ENCODE results near the gene HOXD11. TPM values are rescaled to one million over a fixed set of nuclear protein-coding genes. Genes with fewer than 3 reads are reported as not detected.

The HOXD11 gene
- total RNA-seq, 1 experiment from 2014 or later, result not detected

GRCh38 chr2:176085861-176086771 lies 21.0 kb upstream of the HOXD11 start:
- no peak overlapping the region for H3K4me3 Mint-ChIP-seq (ENCODE audit: low read depth, unreplicated experiment)
- peaks cover 41% of the 10 kb centered on the region for H3K27me3 Mint-ChIP-seq (ENCODE audit: unreplicated experiment)
- DNase-seq, result peak; percentile 34
- peaks cover 2% of the 10 kb centered on the region for H3K9me3 Mint-ChIP-seq (ENCODE audit: low read depth, unreplicated experiment)
- TF ChIP-seq CTCF (IDR thresholded peaks at IDR 0.05; ENCODE audit: unreplicated experiment), result peak; percentile 52
- intact Hi-C loops (cut with micrococcal nuclease; ENCODE audit: unreplicated experiment), result loop anchor here (2.0 kb wide), 2 partner anchors 395 to 719 kb away; no protein-coding TSS in a partner anchor
- H3K27ac Mint-ChIP-seq (ENCODE audit: unreplicated experiment), result no peak overlapping the region
- H3K36me3 Mint-ChIP-seq (ENCODE audit: insufficient read depth, unreplicated experiment), result no peaks in the 10 kb centered on the region
- BruUV-seq (replicated peaks), result no TSS peak
- CTCF ChIA-PET, result interaction anchor here (1.7 kb wide), 1 partner anchor 396 kb away, joined by 3 read pairs; no protein-coding TSS in a partner anchor
- H3K4me1 Mint-ChIP-seq (ENCODE audit: low read depth, unreplicated experiment), result no peaks in the 10 kb centered on the region

- CTCF ChIA-PET, result interaction anchor here (1.3 to 1.4 kb wide), 2 partner anchors 397 to 399 kb away, joined by 3 to 8 read pairs; no protein-coding TSS in a partner anchor
- Mint-ChIP-seq H3K4me1 (ENCODE audit: low read depth, unreplicated experiment) (no peaks in the 10 kb centered on the region), H3K36me3 (ENCODE audit: insufficient read depth, unreplicated experiment) (no peaks in the 10 kb centered on the region), H3K27ac (ENCODE audit: unreplicated experiment) (no peak overlapping the region), H3K27me3 (ENCODE audit: unreplicated experiment) (peaks cover 52% of the 10 kb centered on the region), H3K4me3 (ENCODE audit: low read depth, unreplicated experiment) (peak overlapping the region; percentile 62), H3K9me3 (ENCODE audit: low read depth, unreplicated experiment) (peaks cover 2% of the 10 kb centered on the region)
- TF ChIP-seq CTCF (IDR thresholded peaks at IDR 0.05; ENCODE audit: unreplicated experiment), result no peak
- no peak for DNase-seq
- intact Hi-C loops (cut with micrococcal nuclease; ENCODE audit: unreplicated experiment), result loop anchor here (2.0 kb wide), 2 partner anchors 397 to 721 kb away; no protein-coding TSS in a partner anchor
- no TSS peak for BruUV-seq (replicated peaks)
Measured at GRCh38 chr2:176087330-176088047, 19.6 kb upstream of the HOXD11 start.

GRCh38 chr2:176088048-176088936 lies 18.8 kb upstream of the HOXD11 start:
- BruUV-seq (replicated peaks), result no TSS peak
- H3K27ac Mint-ChIP-seq (ENCODE audit: unreplicated experiment), result no peak overlapping the region
- CTCF ChIA-PET, result interaction anchor here (1.0 to 1.4 kb wide), 3 partner anchors 398 to 837 kb away, joined by 3 to 8 read pairs (median 3); no protein-coding TSS in a partner anchor

More at GRCh38 chr2:176088048-176088936, 18.8 kb upstream of the HOXD11 start:
- intact Hi-C loops (cut with micrococcal nuclease; ENCODE audit: unreplicated experiment), result no loop called here
- H3K4me3 Mint-ChIP-seq (ENCODE audit: low read depth, unreplicated experiment), result peak overlapping the region; percentile 62
- H3K36me3 Mint-ChIP-seq (ENCODE audit: insufficient read depth, unreplicated experiment), result no peaks in the 10 kb centered on the region
- peak; percentile 73 for DNase-seq
- H3K4me1 Mint-ChIP-seq (ENCODE audit: low read depth, unreplicated experiment), result no peaks in the 10 kb centered on the region
- H3K9me3 Mint-ChIP-seq (ENCODE audit: low read depth, unreplicated experiment), result no peaks in the 10 kb centered on the region
- H3K27me3 Mint-ChIP-seq (ENCODE audit: unreplicated experiment), result peaks cover 52% of the 10 kb centered on the region
- TF ChIP-seq CTCF (IDR thresholded peaks at IDR 0.05; ENCODE audit: unreplicated experiment), result peak; percentile 83
